B cell (primary cell): ENCODE results near the gene PUS3. TPM values are rescaled to one million over a fixed set of nuclear protein-coding genes. Genes with fewer than 3 reads are reported as not detected.

Source experiments
- ATAC-seq: fragments of 200-7000 bp; cut with Tn5 transposase; one replicate; pipeline ENCODE4 v1.10.0; 2021; ENCODE audit warnings: low read depth, mild to moderate bottlenecking, moderate number of reproducible peaks, moderate library complexity
- CTCF ChIA-PET: fragments of 350-600 bp; sonication (Branson Sonifier 250); formaldehyde crosslinking; loops from one replicate; lab custom pipeline; 2021; ENCODE audit warnings: antibody characterized with exemption, inconsistent platforms; lab: Charles Lee
- POLR2A ChIA-PET: fragments of 350-600 bp; sonication (Branson Sonifier 250); formaldehyde crosslinking; loops from one replicate; lab custom pipeline; 2021; ENCODE audit warnings: antibody characterized with exemption; lab: Charles Lee
- DNase-seq: peaks from one replicate; pipeline ENCODE4 v3.0.0; 2013
- H2AFZ ChIP-seq: 2 replicates; pipeline ENCODE4 v1.6.1; 2012; ENCODE audit warnings: mild to moderate bottlenecking, low read depth, low read length; ENCODE audit not compliant: insufficient read depth, poor library complexity, severe bottlenecking
- H3K27ac ChIP-seq, 2 donors: 1 replicate in 1 of 2; 2 replicates in 1 of 2; pipeline ENCODE4 v1.5.1; 2012 to 2013; ENCODE audit warnings: low read length in 2 of 2, mild to moderate bottlenecking in 2 of 2, moderate library complexity in 1 of 2
- H3K27me3 ChIP-seq, 4 experiments: fragments of 200-600 bp in 1 of 4; sonication (generic) in 1 of 4; replicated peaks in 1 of 4; 1 replicate in 2 of 4; 2 replicates in 2 of 4; pipeline versions ENCODE4 v1.6.1 to v1.7.0; 2013 to 2016; ENCODE audit warnings: low read length in 3 of 4, mild to moderate bottlenecking in 2 of 4, mixed read lengths in 1 of 4, moderate library complexity in 1 of 4; ENCODE audit not compliant: insufficient read depth in 4 of 4, control insufficient read depth in 3 of 4; ENCODE audit errors: control extremely low read depth in 1 of 4
- H3K36me3 ChIP-seq, 2 experiments: replicated peaks in 1 of 2; 1 replicate in 1 of 2; 2 replicates in 1 of 2; pipeline versions ENCODE4 v1.6.1 to v1.7.1; 2013; ENCODE audit warnings: low read length in 1 of 2; ENCODE audit not compliant: insufficient read depth in 2 of 2, control insufficient read depth in 1 of 2; ENCODE audit errors: control extremely low read depth in 1 of 2, extremely low read depth in 1 of 2
- H3K4me1 ChIP-seq, 2 donors: fragments of 200-600 bp in 1 of 2; sonication (generic) in 1 of 2; 1 replicate in 1 of 2; 2 replicates in 1 of 2; pipeline versions ENCODE4 v1.5.1 to v1.6.1; 2013 to 2017; ENCODE audit warnings: low read length in 2 of 2; ENCODE audit not compliant: control insufficient read depth in 2 of 2, insufficient read depth in 2 of 2
- H3K4me2 ChIP-seq: replicated peaks from 2 replicates; pipeline ENCODE3; 2012; ENCODE audit warnings: mild to moderate bottlenecking, low read depth, low read length; ENCODE audit not compliant: poor library complexity, severe bottlenecking
- H3K4me3 ChIP-seq, 5 experiments: fragments of 200-600 bp in 1 of 5; sonication (generic) in 1 of 5; 1 replicate in 3 of 5; 2 replicates in 2 of 5; pipeline versions ENCODE4 v1.5.1 to v1.7.0; 2011 to 2016; ENCODE audit warnings: low read length in 4 of 5, mild to moderate bottlenecking in 4 of 5, low read depth in 2 of 5, control low read depth in 1 of 5, moderate library complexity in 1 of 5; ENCODE audit not compliant: insufficient read depth in 1 of 5; ENCODE audit errors: control extremely low read depth in 1 of 5, extremely low read depth in 1 of 5
- H3K79me2 ChIP-seq: fragments of 200-600 bp; sonication (generic); one replicate; pipeline ENCODE4 v1.6.0; 2016; ENCODE audit warnings: low read length; ENCODE audit not compliant: control insufficient read depth, insufficient read depth
- H3K9ac ChIP-seq: fragments of 200-600 bp; sonication (generic); 2 replicates; pipeline ENCODE4 v1.6.1; 2017; ENCODE audit warnings: mild to moderate bottlenecking, low read length, moderate library complexity
- H3K9me3 ChIP-seq, 3 donors: one replicate each; pipeline versions ENCODE4 v1.6.1 to v1.7.1; 2013; ENCODE audit warnings: low read length in 2 of 3; ENCODE audit not compliant: control insufficient read depth in 2 of 3, insufficient read depth in 1 of 3; ENCODE audit errors: control extremely low read depth in 1 of 3
- H4K20me1 ChIP-seq: 2 replicates; pipeline ENCODE4 v1.6.0; 2012; ENCODE audit warnings: mild to moderate bottlenecking, low read length; ENCODE audit not compliant: insufficient read depth, control insufficient read depth, poor library complexity, severe bottlenecking
- H3K27ac Mint-ChIP-seq: one replicate; pipeline ENCODE4 v1.8.0; 2021; ENCODE audit warnings: mixed read lengths
- H3K27me3 Mint-ChIP-seq: one replicate; pipeline ENCODE4 v1.8.0; 2021; ENCODE audit warnings: mixed read lengths
- H3K4me1 Mint-ChIP-seq: one replicate; pipeline ENCODE4 v1.8.0; 2021; ENCODE audit warnings: mixed read lengths
- H3K4me3 Mint-ChIP-seq: one replicate; pipeline ENCODE4 v1.8.0; 2021; ENCODE audit warnings: mixed read lengths
- H3K9me3 Mint-ChIP-seq: one replicate; pipeline ENCODE4 v1.8.0; 2022; ENCODE audit warnings: mixed read lengths; ENCODE audit not compliant: insufficient read depth
- CTCF ChIP-seq: fragments of 200-600 bp; IDR thresholded peaks from one replicate; pipeline ENCODE4 v1.8.0; 2022; ENCODE audit warnings: antibody characterized with exemption, mild to moderate bottlenecking
- EZH2 ChIP-seq: IDR thresholded peaks from 2 replicates; pipeline ENCODE4 v1.6.1; 2012; ENCODE audit warnings: borderline replicate concordance, low read depth, mild to moderate bottlenecking, moderate library complexity, low read length; ENCODE audit not compliant: insufficient read depth, poor library complexity, severe bottlenecking
- WGBS: methylation state at CpG from one replicate; pipeline ENCODE4 v1.1.5; 2013; ENCODE audit warnings: missing lambda C conversion rate; ENCODE audit not compliant: insufficient coverage; 5-methylcytosine and 5-hydroxymethylcytosine counted together
- intact Hi-C: fragments of 100-400 bp; cut with micrococcal nuclease; formaldehyde crosslinking; loops from one replicate; pipeline ENCODE4 v1.10.0; 2022
- polyA plus RNA-seq: library from polyadenylated mRNA; depleted of rRNA; stranded (reverse); fragments of >200 nt; gene quantifications from 2 replicates; pipeline ENCODE4 v1.2.3, GENCODE V29; 2012
- total RNA-seq, 2 donors: library from RNA; stranded (reverse); fragments of 120-200 nt in 1 of 2; gene quantifications; 1 replicate in 1 of 2; 2 replicates in 1 of 2; pipeline versions ENCODE4 v1.2.3 to v1.2.4, GENCODE V29; 2013 to 2022

The PUS3 gene
- total and polyA plus RNA-seq, 2 donors (not counting 1 experiment from before 2014, with no cell fraction given) = 2.7 to 8.1 TPM

GRCh38 chr11:125921042-125921441 lies 18.0 kb upstream of the PUS3 start:
- DNase-seq (no peak), ATAC-seq (no peak)
- no peak overlapping the region for H3K27ac ChIP-seq
- H2AFZ ChIP-seq = no peak overlapping the region
- Mint-ChIP-seq H3K4me3 (no peak overlapping the region), H3K27ac (no peak overlapping the region), H3K4me1 (peaks cover 2% of the 10 kb centered on the region), H3K9me3 (no peaks in the 10 kb centered on the region), H3K27me3 (peaks cover 41% of the 10 kb centered on the region)
- WGBS = 93% methylated on average over 6 of the region's 9 CpGs
- no peaks in the 10 kb centered on the region for H3K79me2 ChIP-seq
- H3K9me3 ChIP-seq = no peaks in the 10 kb centered on the region
- H3K4me1 ChIP-seq = no peaks in the 10 kb centered on the region
- no peaks in the 10 kb centered on the region for H3K36me3 ChIP-seq
- H3K27me3 ChIP-seq = peaks cover 0 to 14% (median 2%) of the 10 kb centered on the region in 4 experiments
- CTCF ChIA-PET = interaction anchor here (0.8 to 1.6 kb wide), 2 partner anchors 13 to 273 kb away, joined by 3 to 8 read pairs; no protein-coding TSS in a partner anchor
- H4K20me1 ChIP-seq = no peaks in the 10 kb centered on the region
- POLR2A ChIA-PET = no interaction called here
- no peak overlapping the region for H3K4me3 ChIP-seq
- intact Hi-C loops = no loop called here
- H3K4me2 ChIP-seq = no peak overlapping the region
- no peak overlapping the region for H3K9ac ChIP-seq
- no peak for TF ChIP-seq EZH2
- no peak for TF ChIP-seq CTCF

DNA sequence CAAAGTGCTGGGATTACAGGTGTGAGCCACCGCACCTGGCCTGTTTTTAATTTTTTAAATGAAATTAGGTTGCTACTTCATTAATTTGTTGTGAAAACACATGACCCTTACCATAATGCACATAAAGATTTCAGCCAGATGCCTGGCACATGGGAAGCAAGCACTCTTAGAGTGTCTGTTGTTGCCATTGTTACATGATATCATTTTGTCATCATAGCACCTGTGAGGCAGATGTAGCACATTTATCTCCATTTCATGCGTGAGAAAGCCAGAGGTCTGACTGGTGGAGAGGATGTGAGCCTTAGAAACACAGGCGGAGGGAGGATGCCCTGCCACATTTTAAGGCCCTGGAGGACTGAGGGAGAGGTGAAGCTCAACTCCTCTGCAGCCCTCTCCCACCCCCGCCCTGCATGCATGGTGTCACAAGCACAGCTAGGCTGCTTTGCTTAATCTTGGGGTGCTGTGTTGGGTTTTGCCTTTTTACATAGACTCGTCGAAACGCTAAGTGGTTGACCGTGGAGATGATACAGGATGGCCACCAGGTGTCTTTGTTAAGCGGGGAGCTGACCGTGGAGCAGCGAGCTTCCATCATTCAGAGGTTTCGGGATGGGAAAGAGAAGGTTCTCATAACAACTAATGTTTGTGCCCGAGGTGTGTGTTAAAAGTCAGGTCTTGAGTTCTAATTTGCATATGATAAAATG lies 15.3 kb upstream of the PUS3 start:
- Histone ChIP-seq H3K79me2 (no peaks in the 10 kb centered on the region), H3K36me3 (no peaks in the 10 kb centered on the region), H4K20me1 (no peaks in the 10 kb centered on the region), H3K4me2 (no peak overlapping the region), H3K27me3 (peaks cover 0 to 8% (median 2%) of the 10 kb centered on the region in 4 experiments), H3K4me3 (no peak overlapping the region), H3K4me1 (no peaks in the 10 kb centered on the region), H2AFZ (no peak overlapping the region), H3K27ac (no peak overlapping the region), H3K9me3 (no peaks in the 10 kb centered on the region), H3K9ac (no peak overlapping the region)
- no peak for ATAC-seq
- Mint-ChIP-seq H3K27ac (no peak overlapping the region), H3K9me3 (no peaks in the 10 kb centered on the region), H3K4me3 (no peak overlapping the region), H3K4me1 (peaks cover 2% of the 10 kb centered on the region), H3K27me3 (peaks cover 33% of the 10 kb centered on the region)
- TF ChIP-seq EZH2 = no peak
- ChIA-PET CTCF (no interaction called here), POLR2A (no interaction called here)
- intact Hi-C loops = no loop called here
- DNase-seq = no peak
- WGBS = 96% methylated on average over 9 of the region's 13 CpGs
